ENCODE data around the gene WRAP53.
"Not testable (repeated sequence)": the region's sequence is repeated elsewhere in the genome, so short reads cannot be mapped to it uniquely, and the experiment has no call there.

The WRAP53 gene

DNA sequence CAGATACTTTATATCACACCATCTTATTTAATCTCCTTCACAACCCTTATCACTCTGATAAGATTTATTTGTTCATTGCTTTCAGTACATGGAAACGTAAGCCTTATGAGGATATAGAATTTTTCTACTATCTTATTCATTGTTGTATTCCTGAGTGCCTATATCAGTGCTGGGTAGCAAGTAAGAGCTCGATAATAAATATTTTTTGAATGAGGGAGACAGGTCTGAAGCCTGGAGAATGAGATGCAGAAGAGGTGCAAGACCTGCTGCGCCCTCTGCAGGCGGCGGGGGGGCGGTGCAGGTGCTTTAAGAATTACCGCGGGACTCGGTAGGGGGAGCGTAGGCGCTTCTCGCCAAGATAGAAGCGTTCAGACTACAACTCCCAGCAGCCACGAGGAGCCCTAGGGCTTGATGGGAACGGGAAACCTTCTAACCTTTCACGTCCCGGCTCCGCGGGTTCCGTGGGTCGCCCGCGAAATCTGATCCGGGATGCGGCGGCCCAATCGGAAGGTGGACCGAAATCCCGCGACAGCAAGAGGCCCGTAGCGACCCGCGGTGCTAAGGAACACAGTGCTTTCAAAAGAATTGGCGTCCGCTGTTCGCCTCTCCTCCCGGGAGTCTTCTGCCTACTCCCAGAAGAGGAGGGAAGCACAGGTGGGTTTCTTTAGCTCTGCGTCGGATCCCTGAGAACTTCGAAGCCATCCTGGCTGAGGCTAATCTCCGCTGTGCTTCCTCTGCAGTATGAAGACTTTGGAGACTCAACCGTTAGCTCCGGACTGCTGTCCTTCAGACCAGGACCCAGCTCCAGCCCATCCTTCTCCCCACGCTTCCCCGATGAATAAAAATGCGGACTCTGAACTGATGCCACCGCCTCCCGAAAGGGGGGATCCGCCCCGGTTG is at the start of gene WRAP53:
Gene WRAP53, plus strand, starts transcription at position 570 of the 900 bp plus-strand sequence. Its CDS starts 172 bp downstream, at position 742.
- DNase-seq, result peak; percentile 98

DNA sequence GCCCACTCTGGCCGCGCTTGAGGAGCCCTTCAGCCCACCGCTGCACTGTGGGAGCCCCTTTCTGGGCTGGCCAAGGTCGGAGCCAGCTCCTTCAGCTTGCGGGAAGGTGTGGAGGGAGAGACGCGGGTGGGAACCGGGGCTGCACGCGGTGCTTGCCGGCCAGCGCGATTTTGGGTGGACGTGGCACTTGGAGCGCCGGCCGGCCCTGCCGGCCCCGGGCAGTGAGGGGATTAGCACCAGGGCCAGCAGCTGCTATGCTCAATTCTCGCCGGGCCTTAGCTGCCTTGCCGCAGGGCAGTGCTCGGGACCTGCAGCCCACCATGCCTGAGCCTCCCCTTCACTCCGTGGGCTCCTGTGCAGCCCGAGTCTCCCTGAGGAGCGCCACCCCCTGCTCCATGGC is 47.5 kb upstream of the WRAP53 start:
- DNase-seq, result no peak

DNA sequence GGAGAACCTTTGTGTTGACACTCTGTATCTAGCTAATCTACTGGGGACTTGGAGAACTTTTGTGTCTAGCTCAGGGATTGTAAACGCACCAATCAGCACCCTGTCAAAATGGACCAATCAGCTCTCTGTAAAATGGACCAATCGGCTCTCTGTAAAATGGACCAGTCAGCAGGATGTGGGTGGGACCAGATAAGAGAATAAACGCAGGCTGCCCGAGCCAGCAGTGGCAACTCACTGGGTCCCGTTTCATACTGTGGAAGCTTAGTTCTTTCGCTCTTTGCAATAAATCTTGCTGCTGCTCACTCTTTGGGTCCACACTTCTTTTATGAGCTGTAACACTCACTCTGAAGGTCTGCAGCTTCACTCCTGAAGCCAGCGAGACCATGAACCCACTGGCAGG is 46.6 kb upstream of the WRAP53 start:
- DNase-seq, result not testable (repeated sequence)

DNA sequence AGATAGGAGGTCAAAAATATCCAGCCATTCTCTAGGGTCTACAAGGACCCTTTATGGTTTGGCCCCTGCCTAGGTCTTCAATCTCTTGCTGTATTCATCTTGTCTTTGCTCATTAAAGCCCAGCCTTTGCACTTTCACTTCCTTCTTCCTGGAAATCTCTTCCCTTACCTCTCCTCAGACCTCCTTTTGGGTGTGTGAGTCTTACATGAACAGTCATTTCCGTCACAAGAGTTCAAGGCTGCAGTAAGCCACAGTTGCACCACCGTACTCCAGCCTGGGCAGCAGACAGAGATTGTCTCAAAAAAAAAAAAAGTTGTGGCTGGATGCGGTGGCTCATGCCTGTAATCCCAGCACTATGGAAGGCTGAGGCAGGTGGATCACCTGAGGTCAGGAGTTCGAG is 43.5 kb upstream of the WRAP53 start:
- DNase-seq, result no peak

DNA sequence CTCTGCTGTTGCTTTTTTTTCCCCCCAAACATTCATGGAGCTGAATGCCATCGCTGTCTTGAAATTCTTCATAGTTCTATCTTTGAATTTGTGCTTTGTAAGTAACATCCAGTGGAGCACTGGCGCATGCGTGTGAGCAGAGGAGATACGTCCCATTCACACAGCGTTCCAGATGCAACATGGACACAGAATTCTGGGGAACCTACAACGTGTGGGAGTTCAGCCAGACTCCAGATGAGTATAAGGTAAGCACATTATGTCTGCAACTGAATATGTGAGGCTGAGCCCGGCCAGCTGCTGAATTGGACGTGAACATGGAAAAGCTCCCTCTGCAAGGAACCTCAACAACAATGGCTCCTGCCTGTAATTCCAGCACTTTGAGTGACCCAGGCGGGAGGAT is 41.8 kb upstream of the WRAP53 start:
- no peak for DNase-seq

DNA sequence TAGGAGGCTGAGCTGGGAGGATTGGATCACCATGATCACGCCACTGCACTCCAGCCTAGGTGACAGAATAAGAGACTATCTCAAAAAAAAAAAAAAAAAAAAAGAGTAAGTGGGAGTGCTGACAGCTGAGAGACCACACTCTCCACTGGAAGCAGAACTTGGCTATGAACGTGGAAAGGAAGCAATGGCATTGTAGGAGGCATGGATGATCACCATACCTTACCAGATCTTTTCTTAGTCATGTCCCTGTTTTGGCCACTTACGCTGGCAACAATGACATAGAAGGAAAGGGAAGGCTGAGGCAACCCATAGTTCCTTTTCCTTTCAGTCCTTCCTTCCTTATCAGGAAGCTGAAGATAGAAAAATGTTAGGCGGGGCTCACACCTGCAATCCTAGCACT is 41.3 kb upstream of the WRAP53 start:
- DNase-seq, result no peak

DNA sequence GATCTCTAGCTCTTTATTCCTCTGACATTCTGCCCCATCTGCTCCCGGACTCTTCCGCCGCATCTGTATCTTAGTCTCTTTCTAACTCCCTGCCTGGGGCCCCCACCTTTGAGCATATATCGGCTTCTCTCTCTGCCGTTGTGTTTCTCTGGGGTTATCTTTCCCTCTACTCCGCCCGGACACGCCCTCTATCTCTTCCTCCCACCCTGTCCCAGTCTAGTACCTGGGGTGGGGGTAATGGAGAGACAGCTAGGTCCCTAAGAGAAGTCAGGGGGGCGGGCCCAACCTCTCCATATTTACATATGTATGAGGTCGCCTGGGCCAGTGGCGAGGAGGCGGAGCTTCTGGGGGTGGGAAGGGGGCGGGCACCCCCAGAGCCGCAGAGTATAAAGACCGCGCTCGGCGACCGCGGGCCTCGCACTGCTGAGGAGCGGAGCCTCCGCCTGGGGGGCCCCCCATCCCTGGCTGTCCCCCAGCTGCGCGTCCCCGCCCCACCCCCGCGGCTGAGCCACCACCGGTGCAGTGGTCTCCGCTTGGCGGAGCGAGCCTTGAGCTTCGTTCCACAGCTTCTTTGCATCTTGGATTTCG is 37.7 kb upstream of the WRAP53 start, which contains the start of gene ATP1B2:
Gene ATP1B2, plus strand, starts transcription at position 418 of the 588 bp plus-strand sequence. CDS start 593 bp downstream, outside the sequence.
- DNase-seq, result peak; percentile 78

DNA sequence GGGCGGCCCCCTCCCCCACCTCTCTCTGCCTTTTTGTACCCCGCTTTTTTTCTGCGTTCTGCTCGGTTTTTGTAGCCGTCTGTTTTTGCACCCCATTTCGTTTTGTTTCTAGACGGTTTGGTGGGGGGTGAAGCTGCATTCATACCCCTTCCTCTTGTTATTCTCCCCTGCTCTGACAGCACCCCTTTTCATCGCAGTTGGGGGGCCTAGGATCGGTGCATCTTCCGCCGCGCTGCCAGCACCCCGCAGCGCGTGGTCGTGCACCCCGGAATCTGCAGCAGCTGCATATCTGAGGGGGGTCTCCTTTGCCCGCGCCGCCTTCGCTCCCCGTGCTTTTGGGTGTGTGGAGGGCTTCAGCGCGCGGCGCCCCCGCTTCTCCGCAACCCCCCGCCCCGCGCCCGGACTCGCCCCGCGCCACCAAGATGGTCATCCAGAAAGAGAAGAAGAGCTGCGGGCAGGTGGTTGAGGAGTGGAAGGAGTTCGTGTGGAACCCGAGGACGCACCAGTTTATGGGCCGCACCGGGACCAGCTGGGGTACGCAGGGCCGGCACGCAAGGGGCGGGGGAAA is 37.1 kb upstream of the WRAP53 start:
- DNase-seq, result no peak

DNA sequence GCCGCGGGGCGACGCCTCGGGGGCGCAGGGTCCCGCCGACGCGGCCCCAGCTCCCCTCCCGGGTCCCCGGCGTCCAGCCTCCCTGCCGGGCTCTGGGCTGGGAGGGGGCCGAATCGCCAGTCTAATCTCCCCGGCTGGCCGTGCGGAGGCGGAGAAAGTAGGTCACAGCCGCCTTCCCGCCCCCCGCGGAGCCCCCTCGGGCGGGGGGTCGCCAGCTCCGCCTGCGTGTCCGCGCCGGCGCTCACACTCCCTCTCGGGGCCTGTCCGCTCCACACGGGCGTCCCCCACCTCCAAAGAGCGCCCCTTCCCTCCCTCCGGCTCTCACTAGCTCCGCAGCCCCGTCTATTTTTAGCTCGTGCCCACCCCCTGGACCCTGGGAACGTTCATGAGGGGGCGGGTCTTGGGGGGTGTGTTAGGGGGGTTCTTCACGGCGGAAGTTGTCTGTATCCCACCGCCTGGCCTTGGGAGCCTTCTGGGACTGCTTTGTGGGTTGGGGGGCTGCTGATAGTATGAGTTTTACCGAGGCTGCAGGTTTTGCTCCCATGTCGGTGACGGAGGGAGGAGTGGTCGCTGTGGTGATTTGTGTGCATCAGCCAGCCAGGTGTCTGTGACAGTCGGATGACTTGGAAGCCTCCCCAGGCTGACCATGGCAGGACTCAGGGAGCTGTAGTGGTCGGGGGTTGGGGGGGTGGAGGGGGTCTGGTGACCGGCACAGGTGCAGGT is 36.5 kb upstream of the WRAP53 start:
- DNase-seq, result peak; percentile 70

DNA sequence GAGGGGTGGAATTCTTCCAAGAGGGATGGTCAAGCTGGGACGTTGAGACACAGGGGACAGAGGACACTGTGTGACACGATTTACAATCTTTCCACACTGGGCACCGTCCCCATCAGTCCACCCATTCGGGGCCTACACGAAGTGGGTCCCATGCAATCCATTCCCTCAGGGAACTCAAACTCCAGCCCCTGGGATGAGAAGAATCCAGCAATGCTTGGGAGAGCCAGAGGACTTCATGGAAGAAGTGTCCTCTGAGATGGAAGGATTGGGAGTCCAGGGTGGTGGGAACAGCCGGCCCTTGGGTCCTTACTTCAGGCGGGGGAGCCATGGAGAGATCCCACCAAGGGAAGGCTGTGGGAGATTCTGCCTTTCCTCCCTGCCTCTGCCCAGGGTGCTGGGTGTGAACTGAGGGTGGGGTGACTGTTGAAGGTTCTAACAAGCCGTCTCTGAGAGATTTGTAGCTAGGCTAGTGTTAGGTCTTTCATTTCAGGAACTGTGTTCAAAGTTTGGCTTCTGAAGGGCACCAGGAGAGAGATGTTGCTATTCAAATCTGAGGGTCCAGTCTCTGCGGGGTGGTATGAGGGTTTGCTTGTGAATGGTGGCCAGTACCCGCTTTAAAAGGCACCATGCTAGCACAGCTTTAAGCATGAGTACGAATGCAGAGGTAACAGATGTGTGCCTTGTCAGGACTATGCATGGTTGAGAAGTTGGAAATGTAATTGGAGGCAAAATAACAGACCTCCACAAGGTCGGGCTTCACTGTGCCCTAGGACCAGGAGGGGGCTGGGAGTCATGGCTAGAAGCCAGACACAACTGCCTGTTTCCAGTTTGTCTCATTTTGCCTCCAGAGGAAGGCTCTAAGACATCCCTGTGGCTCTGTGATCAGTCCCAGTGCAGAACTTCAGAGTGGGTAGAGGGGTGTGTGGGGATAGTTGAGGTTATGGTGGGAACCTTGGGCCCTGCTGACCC is 35.6 kb upstream of the WRAP53 start:
- DNase-seq, result no peak

DNA sequence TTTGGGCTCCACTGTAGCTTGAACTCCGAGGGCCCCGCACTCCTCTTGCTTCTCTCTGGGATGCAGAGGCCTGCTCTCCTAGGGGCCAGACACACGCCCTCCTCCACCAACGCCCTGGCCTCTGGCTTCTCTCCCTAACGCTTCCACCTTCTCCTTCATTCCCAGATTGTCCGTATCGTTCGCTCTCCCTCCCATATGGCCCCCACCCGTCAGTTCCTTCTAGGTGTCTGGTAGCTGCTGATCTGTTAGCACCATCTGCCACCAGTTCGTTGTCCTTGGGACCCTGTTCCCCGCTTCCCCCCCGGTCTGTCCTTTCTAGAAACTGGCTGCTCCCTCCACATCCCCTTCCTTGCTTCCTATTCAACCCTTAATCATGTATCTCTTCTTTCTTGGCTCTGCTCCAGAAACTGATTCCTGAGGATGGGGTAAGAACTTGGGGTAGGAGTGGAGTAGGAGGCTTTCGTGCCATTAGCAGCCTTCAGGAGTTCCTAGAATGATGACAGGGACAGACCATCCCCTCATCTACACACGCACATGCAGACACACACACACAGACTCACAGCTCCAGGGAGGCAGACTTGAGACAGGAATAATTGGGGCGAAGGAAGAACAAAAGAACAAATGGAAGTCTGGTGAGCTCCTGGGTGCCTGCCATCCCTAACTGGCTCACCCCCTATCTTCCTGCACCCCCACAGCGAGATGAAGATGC is 33.3 kb upstream of the WRAP53 start:
- DNase-seq, result no peak

DNA sequence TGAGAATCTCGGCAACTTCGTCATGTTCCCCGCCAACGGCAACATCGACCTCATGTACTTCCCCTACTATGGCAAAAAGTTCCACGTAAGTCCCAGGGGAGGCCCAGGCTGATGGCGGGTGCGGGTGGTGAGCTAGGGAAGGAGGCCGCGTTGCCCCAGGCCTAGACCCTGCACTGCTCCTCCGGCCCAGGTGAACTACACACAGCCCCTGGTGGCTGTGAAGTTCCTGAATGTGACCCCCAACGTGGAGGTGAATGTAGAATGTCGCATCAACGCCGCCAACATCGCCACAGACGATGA is 32.8 kb upstream of the WRAP53 start:
- DNase-seq, result no peak

DNA sequence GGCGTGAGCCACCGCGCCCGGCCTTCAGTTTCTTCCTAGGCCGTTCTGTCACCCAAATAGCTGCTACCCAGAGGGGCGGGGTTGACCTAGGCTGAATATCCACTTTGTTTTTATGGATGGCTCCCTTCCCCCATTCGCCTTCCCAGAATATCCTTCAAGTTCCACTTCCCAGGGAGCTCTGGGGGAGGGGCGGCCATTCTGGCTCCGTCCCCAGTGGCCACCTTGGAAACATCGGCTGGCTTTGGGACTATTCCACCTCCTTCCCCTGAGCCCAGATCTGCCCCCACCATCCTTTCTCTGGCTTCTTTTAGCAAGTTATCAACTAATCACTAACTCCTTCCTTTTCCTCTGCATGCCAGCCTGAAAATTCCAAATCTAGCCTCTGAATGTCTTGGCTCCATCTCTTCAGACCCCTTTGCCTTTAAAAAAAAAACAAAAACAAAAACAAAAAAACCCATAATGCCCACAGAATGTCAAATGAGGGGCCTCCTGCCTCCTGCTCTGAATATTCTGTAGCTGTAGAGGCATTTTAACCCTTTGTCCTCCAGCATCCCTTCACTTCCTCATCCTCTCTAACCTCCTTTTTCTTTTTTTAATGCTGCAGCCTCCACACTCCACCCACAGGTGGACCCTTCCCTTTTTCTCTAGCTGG is 31.2 kb upstream of the WRAP53 start:
- DNase-seq, result no peak

DNA sequence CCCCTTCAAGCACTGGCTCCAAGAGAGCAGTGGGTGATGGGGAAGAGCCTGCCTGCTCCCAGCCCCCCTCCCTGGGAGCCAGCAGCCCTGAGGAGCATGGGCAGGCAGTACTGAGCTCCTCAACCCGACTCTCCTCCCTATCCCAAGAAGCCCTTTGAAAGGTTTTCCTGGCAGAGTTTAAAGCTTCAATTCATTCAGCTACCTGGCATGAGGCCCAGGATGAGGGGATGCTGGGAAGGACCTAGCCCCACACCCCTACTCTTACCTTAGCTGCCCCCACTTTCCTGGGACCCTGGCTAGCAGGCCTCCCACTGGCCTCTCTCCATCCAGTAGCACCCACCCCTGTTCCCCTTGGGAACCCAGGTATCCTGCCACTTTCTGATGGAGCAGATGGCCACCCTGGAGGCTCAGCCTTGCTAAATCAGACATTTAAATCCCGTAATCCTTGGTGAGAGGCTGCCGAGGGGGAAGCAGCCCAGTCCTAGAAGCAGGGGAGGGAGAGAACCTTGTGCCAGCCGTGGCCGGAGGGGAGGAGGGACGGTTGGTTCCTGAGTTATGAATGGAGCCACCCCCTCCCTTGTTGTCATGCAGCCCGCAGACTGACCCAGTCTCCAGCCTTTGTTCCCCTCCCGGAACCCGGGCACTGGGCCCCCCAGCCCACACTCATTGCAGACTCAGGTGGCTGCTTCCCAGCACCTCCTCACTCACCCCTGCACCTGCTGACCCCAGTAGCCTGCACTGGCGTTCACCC is 20.4 kb upstream of the WRAP53 start:
- DNase-seq, result peak; percentile 55

DNA sequence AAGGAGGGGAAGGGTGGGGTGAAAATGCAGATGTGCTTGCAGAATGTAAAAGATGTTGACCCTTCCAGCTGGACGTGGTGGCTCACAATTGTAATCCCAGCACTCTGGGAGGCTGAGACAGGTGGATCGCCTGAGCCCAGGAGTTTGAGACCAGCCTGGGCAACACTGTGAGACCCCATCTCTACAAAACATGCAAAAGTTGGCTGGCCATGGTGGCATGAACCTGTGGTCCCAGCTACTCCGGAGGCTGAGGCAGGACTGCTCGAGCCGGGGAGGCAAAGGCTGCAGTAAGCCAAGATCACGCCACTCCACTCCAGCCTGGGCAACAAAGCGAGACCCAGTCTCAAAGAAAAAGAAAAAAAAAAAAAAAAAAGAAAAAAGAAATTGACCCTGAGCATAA is 19.8 kb upstream of the WRAP53 start:
- no peak for DNase-seq

DNA sequence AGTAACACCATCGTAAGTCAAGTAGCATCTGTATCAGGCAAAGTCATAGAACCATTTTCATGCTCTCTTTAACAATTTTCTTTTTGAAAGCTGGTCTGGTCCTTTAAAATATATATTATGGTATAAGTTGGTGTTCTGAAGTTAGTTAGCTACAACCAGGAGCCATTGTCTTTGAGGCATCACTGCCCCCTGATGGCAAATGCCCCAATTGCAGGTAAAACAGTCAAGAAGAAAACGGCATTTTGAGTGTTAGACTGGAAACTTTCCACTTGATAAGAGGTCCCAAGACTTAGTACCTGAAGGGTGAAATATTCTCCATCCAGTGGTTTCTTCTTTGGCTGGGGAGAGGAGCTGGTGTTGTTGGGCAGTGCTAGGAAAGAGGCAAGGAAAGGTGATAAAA is 15.0 kb upstream of the WRAP53 start:
- DNase-seq, result no peak

DNA sequence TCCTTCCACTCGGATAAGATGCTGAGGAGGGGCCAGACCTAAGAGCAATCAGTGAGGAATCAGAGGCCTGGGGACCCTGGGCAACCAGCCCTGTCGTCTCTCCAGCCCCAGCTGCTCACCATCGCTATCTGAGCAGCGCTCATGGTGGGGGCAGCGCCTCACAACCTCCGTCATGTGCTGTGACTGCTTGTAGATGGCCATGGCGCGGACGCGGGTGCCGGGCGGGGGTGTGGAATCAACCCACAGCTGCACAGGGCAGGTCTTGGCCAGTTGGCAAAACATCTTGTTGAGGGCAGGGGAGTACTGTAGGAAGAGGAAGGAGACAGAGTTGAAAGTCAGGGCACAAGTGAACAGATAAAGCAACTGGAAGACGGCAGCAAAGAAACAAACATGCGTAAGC is 13.3 kb upstream of the WRAP53 start:
- DNase-seq, result no peak

DNA sequence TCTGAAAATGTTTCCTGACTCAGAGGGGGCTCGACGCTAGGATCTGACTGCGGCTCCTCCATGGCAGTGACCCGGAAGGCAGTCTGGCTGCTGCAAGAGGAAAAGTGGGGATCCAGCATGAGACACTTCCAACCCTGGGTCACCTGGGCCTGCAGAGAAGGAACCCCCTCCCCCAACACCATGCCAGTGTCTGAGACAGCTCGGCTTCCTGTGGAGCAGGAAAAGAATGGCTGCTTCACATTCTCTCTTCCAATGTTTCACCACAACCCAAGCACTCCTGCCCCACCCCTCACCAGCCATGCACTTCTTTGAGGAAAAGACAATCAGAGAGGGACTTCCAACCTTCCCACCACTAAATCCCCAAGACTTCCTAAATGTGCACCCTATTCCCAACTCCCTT is 11.7 kb upstream of the WRAP53 start:
- no peak for DNase-seq

DNA sequence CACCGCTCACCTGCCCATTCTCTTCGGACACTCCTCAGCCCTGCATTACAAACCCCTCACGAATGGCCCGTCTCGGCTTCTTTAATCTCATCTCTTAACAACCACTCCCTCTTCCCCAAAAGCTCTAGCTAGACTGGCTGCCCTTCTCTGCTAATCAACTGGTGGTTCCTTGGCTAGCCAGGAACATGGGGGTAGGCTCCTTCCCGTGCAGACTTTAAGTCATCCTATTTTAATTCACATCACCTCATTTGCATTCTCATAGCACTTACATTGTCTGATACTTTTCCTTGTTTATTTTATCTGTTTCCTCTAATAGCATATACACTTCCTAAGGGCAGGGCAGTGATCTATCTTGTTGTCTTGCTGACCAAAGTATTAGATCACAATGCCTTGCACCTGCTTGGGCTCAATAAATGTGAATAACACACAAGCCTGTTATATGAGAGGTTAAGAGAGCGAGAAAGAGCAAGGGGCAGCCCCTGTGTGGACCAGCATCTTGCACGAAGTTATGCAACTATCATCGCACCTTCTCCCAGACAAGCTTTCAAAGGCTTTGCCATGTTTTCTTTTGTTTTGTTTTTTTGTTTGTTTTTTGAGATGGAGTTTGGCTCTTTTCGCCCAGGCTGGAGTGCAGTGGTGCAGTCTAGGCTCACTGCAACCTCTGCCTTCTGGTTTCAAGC is 10.7 kb upstream of the WRAP53 start:
- no peak for DNase-seq

Measured in right forelimb (tissue), 1 donor.